Loucy (cell line): ENCODE data around the gene TBL1XR1.

Experiments used
- H2AFZ ChIP-seq: fragments of 200-600 bp; sonication (generic); 2 replicates; pipeline ENCODE4 v1.6.0; 2016; ENCODE audit warnings: antibody characterized with exemption, mild to moderate bottlenecking, low read length, moderate library complexity
- H3F3A ChIP-seq: fragments of 200-600 bp; 2 replicates; pipeline ENCODE4 v1.6.0; 2016; ENCODE audit warnings: antibody characterized with exemption, low read depth, mild to moderate bottlenecking
- H3K27me3 ChIP-seq: fragments of 200-600 bp; sonication (generic); 2 replicates; pipeline ENCODE4 v1.6.1; 2014; ENCODE audit warnings: low read length, mild to moderate bottlenecking; ENCODE audit not compliant: insufficient read depth, poor library complexity, severe bottlenecking
- H3K36me3 ChIP-seq: fragments of 200-600 bp; sonication (generic); 2 replicates; pipeline ENCODE4 v1.6.1; 2016; ENCODE audit warnings: low read length; ENCODE audit not compliant: insufficient read depth
- H3K4me1 ChIP-seq: fragments of 200-600 bp; sonication (generic); 2 replicates; pipeline ENCODE4 v1.5.1; 2014; ENCODE audit warnings: low read length, mild to moderate bottlenecking; ENCODE audit not compliant: insufficient read depth, poor library complexity, severe bottlenecking
- H3K4me2 ChIP-seq: fragments of 200-600 bp; sonication (generic); 2 replicates; pipeline ENCODE4 v1.6.0; 2014; ENCODE audit warnings: antibody characterized with exemption, low read length, low read depth, mild to moderate bottlenecking; ENCODE audit not compliant: poor library complexity, severe bottlenecking
- H3K4me3 ChIP-seq: fragments of 200-600 bp; sonication (generic); 2 replicates; pipeline ENCODE4 v1.5.1; 2014; ENCODE audit warnings: low read length, mild to moderate bottlenecking, mixed read lengths; ENCODE audit not compliant: poor library complexity, severe bottlenecking
- H3K79me2 ChIP-seq: fragments of 200-600 bp; sonication (generic); 2 replicates; pipeline ENCODE4 v1.6.1; 2014; ENCODE audit warnings: low read length; ENCODE audit not compliant: insufficient read depth
- H3K9ac ChIP-seq: fragments of 200-600 bp; sonication (generic); 2 replicates; pipeline ENCODE4 v1.6.0; 2014; ENCODE audit warnings: mild to moderate bottlenecking, low read depth, low read length, moderate library complexity; ENCODE audit not compliant: poor library complexity, severe bottlenecking
- H3K9me2 ChIP-seq: fragments of 200-600 bp; sonication (generic); replicated peaks from 2 replicates; pipeline ENCODE4 v1.6.1; 2016; ENCODE audit warnings: low read depth, low read length, mixed read lengths
- H3K9me3 ChIP-seq: fragments of 200-600 bp; sonication (generic); 2 replicates; pipeline ENCODE4 v1.6.1; 2014; ENCODE audit warnings: mild to moderate bottlenecking, antibody characterized with exemption, low read length, low read depth; ENCODE audit not compliant: insufficient read depth
- H4K20me1 ChIP-seq: fragments of 200-600 bp; sonication (generic); 2 replicates; pipeline ENCODE4 v1.6.0; 2014; ENCODE audit warnings: antibody characterized with exemption, low read length, mild to moderate bottlenecking; ENCODE audit not compliant: insufficient read depth, poor library complexity, severe bottlenecking
- EZH2phosphoT487 ChIP-seq: fragments of 200-600 bp; IDR thresholded peaks from 2 replicates; pipeline ENCODE4 v1.6.1; 2018; ENCODE audit warnings: antibody characterized with exemption, mild to moderate bottlenecking, moderate library complexity, borderline replicate concordance
- TF ChIP-seq, protein P1 (sequence below): fragments of 200-600 bp; sonication (generic); conservative IDR thresholded peaks from 2 replicates; pipeline ENCODE4 v1.5.1; 2014; ENCODE audit warnings: mild to moderate bottlenecking, antibody characterized with exemption, low read length

TBL1XR1 gene

DNA sequence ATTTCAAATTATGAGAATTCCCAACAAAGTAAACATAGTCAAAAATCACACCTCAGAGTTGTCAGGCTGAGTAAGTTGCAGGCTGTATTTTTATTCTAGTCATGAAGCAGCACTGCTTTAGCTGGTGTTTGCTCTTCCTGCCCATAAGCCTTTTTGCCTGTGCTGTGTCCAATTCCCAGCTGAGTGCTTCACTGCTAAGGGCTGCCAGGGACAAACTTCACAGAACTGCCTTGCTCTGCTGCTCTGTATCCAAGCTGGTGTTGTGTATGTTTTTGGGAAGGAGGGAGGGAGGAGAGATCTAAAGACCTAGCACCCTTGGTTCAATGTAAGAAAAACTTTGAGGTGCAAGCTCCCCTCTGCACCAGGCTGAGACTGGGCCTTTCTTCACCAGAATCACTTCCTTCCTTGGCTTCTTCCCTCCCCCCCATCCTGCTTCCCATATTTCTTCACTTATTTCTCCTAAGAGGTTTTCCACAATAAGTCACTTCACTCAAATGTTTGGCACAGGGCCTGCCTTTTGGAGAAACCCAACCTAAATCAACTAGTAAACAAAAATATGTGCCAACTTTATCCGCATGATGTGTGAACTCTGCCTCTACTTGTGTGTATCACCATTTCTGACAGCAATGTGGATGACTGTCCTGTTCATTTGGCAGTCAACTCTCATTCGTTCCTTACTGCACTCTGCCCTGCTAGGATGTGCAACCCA is 156.1 kb downstream of the TBL1XR1 start:
- H3K9me3 ChIP-seq, result 0 out of 2 replicates have a peak, but pooled peaks cover 5% of the 10 kb centered on the region
- H3K4me1 ChIP-seq, result no peaks in the 10 kb centered on the region
- H3K27me3 ChIP-seq, result no peaks in the 10 kb centered on the region
- peaks cover 92% of the 10 kb centered on the region for H3K36me3 ChIP-seq
- peaks cover 9% of the 10 kb centered on the region; the same call in 1 of the 2 replicates for H3K79me2 ChIP-seq
- no peak for TF ChIP-seq EZH2phosphoT487
- TF ChIP-seq, protein P1, sequence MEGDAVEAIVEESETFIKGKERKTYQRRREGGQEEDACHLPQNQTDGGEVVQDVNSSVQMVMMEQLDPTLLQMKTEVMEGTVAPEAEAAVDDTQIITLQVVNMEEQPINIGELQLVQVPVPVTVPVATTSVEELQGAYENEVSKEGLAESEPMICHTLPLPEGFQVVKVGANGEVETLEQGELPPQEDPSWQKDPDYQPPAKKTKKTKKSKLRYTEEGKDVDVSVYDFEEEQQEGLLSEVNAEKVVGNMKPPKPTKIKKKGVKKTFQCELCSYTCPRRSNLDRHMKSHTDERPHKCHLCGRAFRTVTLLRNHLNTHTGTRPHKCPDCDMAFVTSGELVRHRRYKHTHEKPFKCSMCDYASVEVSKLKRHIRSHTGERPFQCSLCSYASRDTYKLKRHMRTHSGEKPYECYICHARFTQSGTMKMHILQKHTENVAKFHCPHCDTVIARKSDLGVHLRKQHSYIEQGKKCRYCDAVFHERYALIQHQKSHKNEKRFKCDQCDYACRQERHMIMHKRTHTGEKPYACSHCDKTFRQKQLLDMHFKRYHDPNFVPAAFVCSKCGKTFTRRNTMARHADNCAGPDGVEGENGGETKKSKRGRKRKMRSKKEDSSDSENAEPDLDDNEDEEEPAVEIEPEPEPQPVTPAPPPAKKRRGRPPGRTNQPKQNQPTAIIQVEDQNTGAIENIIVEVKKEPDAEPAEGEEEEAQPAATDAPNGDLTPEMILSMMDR, result no peak
- H3F3A ChIP-seq, result no peaks in the 10 kb centered on the region
- H4K20me1 ChIP-seq, result no peaks in the 10 kb centered on the region
- no peaks in the 10 kb centered on the region for H3K9me2 ChIP-seq
- H2AFZ ChIP-seq, result no peak overlapping the region
- H3K9ac ChIP-seq, result no peak overlapping the region
- no peak overlapping the region for H3K4me3 ChIP-seq
- no peak overlapping the region for H3K4me2 ChIP-seq

DNA sequence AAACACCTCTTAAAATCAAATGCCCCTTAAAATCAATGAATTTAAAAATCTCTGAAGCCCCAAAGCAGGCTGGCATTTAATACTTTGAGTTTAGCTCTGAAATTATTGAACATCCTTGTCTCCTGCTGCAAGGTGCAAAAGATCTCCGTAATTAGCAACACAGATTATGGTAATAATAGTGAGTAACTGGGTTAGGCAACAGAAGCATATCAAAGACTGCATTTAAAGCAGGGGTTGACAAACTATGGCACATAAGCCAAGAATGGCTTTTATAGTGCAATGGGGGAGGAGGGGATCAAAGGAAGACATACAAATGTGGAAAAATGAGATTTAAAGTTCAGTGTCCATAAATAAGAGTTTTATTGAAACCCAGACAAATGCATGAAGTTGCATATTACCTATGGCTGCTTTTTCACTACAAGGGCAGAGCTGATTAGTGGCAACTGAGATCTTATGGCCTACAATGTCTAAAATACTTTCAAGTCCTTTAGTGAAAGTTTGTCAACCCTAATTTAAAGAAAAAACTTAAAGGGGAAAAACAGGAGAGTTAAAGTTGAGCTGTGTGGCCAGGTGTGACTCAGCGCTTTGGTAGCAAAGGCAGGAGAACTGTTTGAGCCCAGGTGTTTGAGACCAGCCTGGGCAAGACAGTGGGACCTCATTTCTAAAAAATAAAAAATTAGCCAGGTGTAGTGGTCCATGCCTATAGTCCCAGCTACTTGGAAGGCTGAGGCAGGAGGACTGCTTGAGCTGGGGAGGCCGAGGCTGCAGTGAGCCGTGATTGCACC is 157.6 kb downstream of the TBL1XR1 start:
- Histone ChIP-seq H3K4me3 (no peak overlapping the region), H4K20me1 (no peaks in the 10 kb centered on the region), H3K36me3 (peaks cover 87% of the 10 kb centered on the region), H3K9me2 (no peaks in the 10 kb centered on the region), H3K79me2 (peaks cover 9% of the 10 kb centered on the region; the same call in 1 of the 2 replicates), H3K9me3 (0 out of 2 replicates have a peak, but pooled peaks cover 5% of the 10 kb centered on the region), H3F3A (no peaks in the 10 kb centered on the region), H3K9ac (no peak overlapping the region), H2AFZ (no peak overlapping the region), H3K27me3 (no peaks in the 10 kb centered on the region), H3K4me1 (no peaks in the 10 kb centered on the region), H3K4me2 (no peak overlapping the region)
- no peak for TF ChIP-seq EZH2phosphoT487
- TF ChIP-seq, protein P1, result no peak

DNA sequence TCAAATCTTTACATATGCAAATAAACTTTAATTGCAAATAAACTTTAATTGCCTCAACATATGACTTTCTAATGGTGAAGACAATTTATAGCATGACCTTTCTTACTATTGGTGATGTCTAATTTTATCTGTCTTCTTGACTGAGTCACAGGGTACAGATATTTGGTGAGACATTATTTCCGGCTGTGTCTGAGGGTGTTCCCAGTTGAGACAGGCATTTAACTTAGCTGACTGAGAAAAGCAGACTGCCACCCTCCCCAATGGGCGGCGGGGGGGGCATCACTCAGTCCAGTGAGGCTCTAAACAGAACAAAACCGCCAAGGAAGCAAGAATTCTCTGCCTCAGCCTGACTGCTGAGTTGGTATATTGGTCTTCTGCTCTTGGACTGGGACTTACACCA is 160.0 kb downstream of the TBL1XR1 start:
- Histone ChIP-seq H3K9me3 (no peaks in the 10 kb centered on the region), H3K36me3 (peaks cover 88% of the 10 kb centered on the region), H3K27me3 (no peaks in the 10 kb centered on the region), H3K79me2 (peaks cover 9% of the 10 kb centered on the region; the same call in 1 of the 2 replicates), H3F3A (no peaks in the 10 kb centered on the region; the same call in 1 of the 2 replicates), H3K4me2 (no peak overlapping the region), H3K4me3 (no peak overlapping the region), H4K20me1 (no peaks in the 10 kb centered on the region), H3K4me1 (no peaks in the 10 kb centered on the region), H2AFZ (no peak overlapping the region), H3K9me2 (no peaks in the 10 kb centered on the region), H3K9ac (no peak overlapping the region)
- TF ChIP-seq EZH2phosphoT487, result no peak
- TF ChIP-seq, protein P1, result no peak
